CD14-positive monocyte (primary cell): Measurements from ENCODE around the gene NDUFB8. TPM values are rescaled to one million over a fixed set of nuclear protein-coding genes. Genes with fewer than 3 reads are reported as not detected.
A peak's percentile ranks its signal among the peaks of the same experiment; 100 is the strongest.
"Not testable (repeated sequence)": the region's sequence is repeated elsewhere in the genome, so short reads cannot be mapped to it uniquely, and the experiment has no call there.

Source experiments
- DNase-seq, 3 donors: peaks; one replicate each; pipeline ENCODE4 v3.0.0-alpha.2; 2011 to 2022
- H2AFZ ChIP-seq: 2 replicates; pipeline ENCODE4 v1.6.0; 2012; ENCODE audit warnings: mild to moderate bottlenecking, low read depth, low read length, inconsistent platforms; ENCODE audit not compliant: insufficient read depth, poor library complexity, severe bottlenecking
- H3K27ac ChIP-seq, 2 donors: 1 replicate in 1 of 2; 2 replicates in 1 of 2; pipeline ENCODE4 v1.5.1; 2012 to 2013; ENCODE audit warnings: low read length in 2 of 2, control low read depth in 1 of 2, inconsistent platforms in 1 of 2, low read depth in 1 of 2, mild to moderate bottlenecking in 1 of 2
- H3K27me3 ChIP-seq, 2 donors: one replicate each; pipeline versions ENCODE4 v1.6.0 to v1.6.1; 2011 to 2013; ENCODE audit warnings: low read length in 2 of 2; ENCODE audit not compliant: control insufficient read depth in 2 of 2, insufficient read depth in 2 of 2
- H3K36me3 ChIP-seq, 2 donors: replicated peaks in 1 of 2; 1 replicate in 1 of 2; 2 replicates in 1 of 2; pipeline versions ENCODE4 v1.5.1 to v1.6.1; 2012 to 2013; ENCODE audit warnings: low read length in 2 of 2, control low read depth in 1 of 2, inconsistent platforms in 1 of 2, mild to moderate bottlenecking in 1 of 2; ENCODE audit not compliant: insufficient read depth in 2 of 2, control insufficient read depth in 1 of 2
- H3K4me1 ChIP-seq, 2 donors: 1 replicate in 1 of 2; 2 replicates in 1 of 2; pipeline versions ENCODE4 v1.5.1 to v1.6.1; 2012 to 2013; ENCODE audit warnings: low read length in 2 of 2, control low read depth in 1 of 2, inconsistent platforms in 1 of 2, mild to moderate bottlenecking in 1 of 2, moderate library complexity in 1 of 2; ENCODE audit not compliant: insufficient read depth in 2 of 2, control insufficient read depth in 1 of 2
- H3K4me2 ChIP-seq: replicated peaks from 2 replicates; pipeline ENCODE3; 2012; ENCODE audit warnings: low read length, moderate library complexity, mild to moderate bottlenecking; ENCODE audit not compliant: poor library complexity, severe bottlenecking; ENCODE audit errors: extremely low read depth
- H3K4me3 ChIP-seq, 3 experiments: fragments of 200-600 bp in 1 of 3; sonication (generic) in 1 of 3; replicated peaks in 1 of 3; 1 replicate in 2 of 3; 2 replicates in 1 of 3; pipeline ENCODE4 v1.5.1; 2011 to 2013; ENCODE audit warnings: low read length in 3 of 3, mild to moderate bottlenecking in 3 of 3, control low read depth in 2 of 3, low read depth in 2 of 3, inconsistent platforms in 1 of 3, moderate library complexity in 1 of 3
- H3K79me2 ChIP-seq: 2 replicates; pipeline ENCODE4 v1.6.0; 2012; ENCODE audit warnings: mild to moderate bottlenecking, control low read depth, inconsistent platforms, low read length, moderate library complexity; ENCODE audit not compliant: insufficient read depth
- H3K9ac ChIP-seq: 2 replicates; pipeline ENCODE4 v1.6.0; 2017; ENCODE audit warnings: low read length, mild to moderate bottlenecking; ENCODE audit not compliant: insufficient read depth, poor library complexity, severe bottlenecking
- H3K9me3 ChIP-seq, 2 donors: replicated peaks in 1 of 2; 1 replicate in 1 of 2; 2 replicates in 1 of 2; pipeline versions ENCODE4 v1.5.1 to v1.6.1; 2012 to 2013; ENCODE audit warnings: low read length in 2 of 2, control low read depth in 1 of 2; ENCODE audit not compliant: control insufficient read depth in 1 of 2, insufficient read depth in 1 of 2
- H4K20me1 ChIP-seq: 2 replicates; pipeline ENCODE4 v1.6.0; 2012; ENCODE audit warnings: mild to moderate bottlenecking, low read length, control low read depth, moderate library complexity; ENCODE audit not compliant: insufficient read depth
- H3K27ac Mint-ChIP-seq, 7 donors: one replicate each; pipeline ENCODE4 v1.8.0; 2020; ENCODE audit warnings: mild to moderate bottlenecking in 7 of 7, mixed read lengths in 7 of 7, moderate library complexity in 6 of 7, inconsistent platforms in 2 of 7
- H3K27me3 Mint-ChIP-seq, 3 donors: one replicate each; pipeline ENCODE4 v1.8.0; 2021 to 2022; ENCODE audit warnings: low read depth in 3 of 3, mild to moderate bottlenecking in 3 of 3, mixed read lengths in 3 of 3, moderate library complexity in 3 of 3, inconsistent platforms in 1 of 3
- H3K36me3 Mint-ChIP-seq, 2 donors: one replicate each; pipeline ENCODE4 v1.8.0; 2020; ENCODE audit warnings: mixed read lengths in 2 of 2, inconsistent platforms in 1 of 2, mild to moderate bottlenecking in 1 of 2
- H3K4me1 Mint-ChIP-seq: one replicate; pipeline ENCODE4 v1.8.0; 2020; ENCODE audit warnings: mild to moderate bottlenecking, mixed read lengths
- H3K4me3 Mint-ChIP-seq, 2 donors: one replicate each; pipeline ENCODE4 v1.8.0; 2020; ENCODE audit warnings: mild to moderate bottlenecking in 2 of 2, mixed read lengths in 2 of 2, moderate library complexity in 1 of 2
- H3K9me3 Mint-ChIP-seq, 7 donors: one replicate each; pipeline ENCODE4 v1.8.0; 2020 to 2022; ENCODE audit warnings: mixed read lengths in 7 of 7, mild to moderate bottlenecking in 6 of 7, moderate library complexity in 6 of 7, inconsistent platforms in 2 of 7
- WGBS: methylation state at CpG from one replicate; pipeline ENCODE4 v1.1.5; 2013; ENCODE audit warnings: missing lambda C conversion rate; ENCODE audit not compliant: insufficient coverage; 5-methylcytosine and 5-hydroxymethylcytosine counted together
- intact Hi-C, 2 donors: fragments of 100-400 bp; cut with micrococcal nuclease; formaldehyde crosslinking; loops; one replicate each; pipeline versions ENCODE4 v1.15.0 to v1.15.1; 2023
- polyA plus RNA-seq, 3 donors: library from polyadenylated mRNA; depleted of rRNA in 1 of 3; unstranded in 2 of 3; stranded (reverse) in 1 of 3; fragments of 300-500 nt in 2 of 3; fragments of >200 nt in 1 of 3; fragmentation: Illumina TruSeq in 2 of 3; gene quantifications; 1 replicate in 2 of 3; 2 replicates in 1 of 3; pipeline ENCODE4 v1.2.3, GENCODE V29; 2012 to 2021
- TF ChIP-seq, protein P1 (sequence below): fragments of 200-600 bp; IDR thresholded peaks from one replicate; pipeline ENCODE4 v1.8.0; 2022; ENCODE audit warnings: antibody characterized with exemption, mild to moderate bottlenecking

The NDUFB8 gene
- polyA plus RNA-seq, 3 donors, result 124 to 419 (median 381) TPM

DNA sequence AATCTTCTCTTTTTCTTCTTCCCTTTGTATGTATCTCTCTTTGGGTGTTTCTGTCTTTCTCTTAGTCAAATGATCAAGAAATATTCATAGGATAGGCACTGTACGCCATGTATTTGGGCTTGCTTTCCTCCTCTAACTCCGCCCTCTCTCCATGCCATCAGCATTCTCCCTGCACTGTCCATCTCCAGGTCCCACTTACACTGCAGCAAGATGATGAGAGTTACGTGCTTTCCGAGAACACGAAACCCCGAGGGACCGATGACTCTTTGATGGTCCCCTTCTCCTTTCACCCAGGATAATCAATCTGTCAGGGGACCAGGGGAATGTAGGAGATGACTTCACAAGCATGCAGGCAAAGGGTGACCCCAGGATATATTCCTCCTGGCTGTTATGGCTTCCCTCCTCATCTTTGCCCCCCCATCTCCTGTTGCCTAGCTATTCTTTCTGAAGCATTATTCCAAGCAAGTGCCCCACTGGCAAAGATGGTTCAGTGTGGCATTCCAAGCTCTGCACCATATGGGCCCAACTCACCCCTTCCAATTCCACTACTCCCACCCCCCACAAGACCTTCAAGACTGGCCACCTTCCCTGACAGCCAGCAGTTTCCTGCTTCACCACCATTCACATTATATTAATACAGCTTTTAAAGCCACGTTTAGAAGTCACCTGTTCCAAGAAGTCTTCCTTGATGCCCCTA, 46.1 kb upstream of the NDUFB8 start:
- TF ChIP-seq, protein P1, sequence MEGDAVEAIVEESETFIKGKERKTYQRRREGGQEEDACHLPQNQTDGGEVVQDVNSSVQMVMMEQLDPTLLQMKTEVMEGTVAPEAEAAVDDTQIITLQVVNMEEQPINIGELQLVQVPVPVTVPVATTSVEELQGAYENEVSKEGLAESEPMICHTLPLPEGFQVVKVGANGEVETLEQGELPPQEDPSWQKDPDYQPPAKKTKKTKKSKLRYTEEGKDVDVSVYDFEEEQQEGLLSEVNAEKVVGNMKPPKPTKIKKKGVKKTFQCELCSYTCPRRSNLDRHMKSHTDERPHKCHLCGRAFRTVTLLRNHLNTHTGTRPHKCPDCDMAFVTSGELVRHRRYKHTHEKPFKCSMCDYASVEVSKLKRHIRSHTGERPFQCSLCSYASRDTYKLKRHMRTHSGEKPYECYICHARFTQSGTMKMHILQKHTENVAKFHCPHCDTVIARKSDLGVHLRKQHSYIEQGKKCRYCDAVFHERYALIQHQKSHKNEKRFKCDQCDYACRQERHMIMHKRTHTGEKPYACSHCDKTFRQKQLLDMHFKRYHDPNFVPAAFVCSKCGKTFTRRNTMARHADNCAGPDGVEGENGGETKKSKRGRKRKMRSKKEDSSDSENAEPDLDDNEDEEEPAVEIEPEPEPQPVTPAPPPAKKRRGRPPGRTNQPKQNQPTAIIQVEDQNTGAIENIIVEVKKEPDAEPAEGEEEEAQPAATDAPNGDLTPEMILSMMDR, result no peak
- Mint-ChIP-seq H3K4me1 (no peaks in the 10 kb centered on the region), H3K9me3 (peaks cover 0 to 2% (median 0%) of the 10 kb centered on the region in 7 donors), H3K36me3 (no peaks in the 10 kb centered on the region), H3K27ac (peak overlapping the region in 1 of 7 donors; percentile 46), H3K4me3 (no peak overlapping the region), H3K27me3 (peaks cover 29 to 52% (median 33%) of the 10 kb centered on the region in 3 donors)
- Histone ChIP-seq H2AFZ (no peak overlapping the region), H3K4me1 (no peaks in the 10 kb centered on the region), H3K4me2 (no peak overlapping the region), H3K79me2 (no peaks in the 10 kb centered on the region), H3K4me3 (no peak overlapping the region), H3K9me3 (no peaks in the 10 kb centered on the region), H3K9ac (no peak overlapping the region), H3K27ac (no peak overlapping the region), H3K36me3 (no peaks in the 10 kb centered on the region), H3K27me3 (peaks cover 0 to 11% of the 10 kb centered on the region in 2 donors), H4K20me1 (no peaks in the 10 kb centered on the region)
- WGBS, result 58% methylated on average over 2 of the region's 8 CpGs
- intact Hi-C loops, result no loop called here
- DNase-seq, result no peak

DNA sequence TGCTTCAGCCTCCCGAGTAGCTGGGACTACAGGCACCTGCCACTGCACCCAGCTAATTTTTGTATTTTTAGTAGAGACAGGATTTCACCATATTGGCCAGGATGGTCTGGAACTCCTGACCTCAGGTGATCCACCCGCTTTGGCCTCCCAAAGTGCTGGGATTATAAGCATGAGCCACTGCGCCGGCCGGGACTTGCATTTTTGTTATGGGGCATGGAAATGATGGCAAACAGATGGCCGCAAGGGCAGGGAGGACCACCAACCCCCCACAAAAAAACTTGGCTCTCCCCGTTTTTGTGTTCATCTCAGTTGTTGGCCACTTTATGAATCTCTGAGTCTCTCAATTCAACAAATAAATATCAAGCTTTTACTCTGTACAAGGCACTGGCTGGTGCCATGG, 45.5 kb upstream of the NDUFB8 start:
- H3K27ac Mint-ChIP-seq, H3K27ac ChIP-seq, intact Hi-C loops, H3K36me3 ChIP-seq, H3K4me2 ChIP-seq, H3K9me3 Mint-ChIP-seq, H3K79me2 ChIP-seq, H3K9me3 ChIP-seq, H3K4me1 ChIP-seq, H3K36me3 Mint-ChIP-seq, DNase-seq, H3K4me3 Mint-ChIP-seq, H4K20me1 ChIP-seq, H3K4me1 Mint-ChIP-seq, H3K4me3 ChIP-seq, H2AFZ ChIP-seq, H3K9ac ChIP-seq: not testable (repeated sequence)
- peaks cover 26 to 52% (median 33%) of the 10 kb centered on the region in 3 donors for H3K27me3 Mint-ChIP-seq
- peaks cover 0 to 15% of the 10 kb centered on the region in 2 donors for H3K27me3 ChIP-seq
- no CpG with 5 or more reads among the region's 7 CpGs for WGBS
